Measurements from ENCODE around the gene LAMB4. TPM values are rescaled to one million over a fixed set of nuclear protein-coding genes. Genes with fewer than 3 reads are reported as not detected.

Gene LAMB4
- total and polyA plus RNA-seq, 2 of the 4 experiments (the other 2 are of a cell fraction): 0.12 to 0.18 TPM

GRCh38 chr7:108167460-108167859 is 37.3 kb upstream of the LAMB4 start:
- POLR2A ChIA-PET (ENCODE audit: unreplicated experiment): no interaction called here
- Histone ChIP-seq H4K91ac (ENCODE audit: insufficient read depth, low read depth, low read length) (no peak overlapping the region), H3K9me3 (ENCODE audit: control insufficient read depth, insufficient read depth, low read length) (no peaks in the 10 kb centered on the region), H2BK5ac (ENCODE audit: low read depth, low read length, poor library complexity, severe bottlenecking) (no peak overlapping the region), H3K9me1 (ENCODE audit: insufficient read depth, low read length) (no peaks in the 10 kb centered on the region), H2AK9ac (replicated peaks; ENCODE audit: low read depth, low read length, poor library complexity) (no peak overlapping the region), H3K14ac (replicated peaks; ENCODE audit: low read depth, low read length) (no peak overlapping the region), H3K4me2 (ENCODE audit: low read depth, low read length) (peak overlapping the region; percentile 86), H3K27ac (ENCODE audit: insufficient read depth, low read length) (no peak overlapping the region), H3K23ac (ENCODE audit: low read depth, low read length) (no peak overlapping the region), H3K27me3 (ENCODE audit: control insufficient read depth, insufficient read depth, low read length) (no peaks in the 10 kb centered on the region; the same call in 1 of the 2 replicates), H4K20me1 (ENCODE audit: insufficient read depth, low read length) (no peaks in the 10 kb centered on the region), H2BK15ac (ENCODE audit: low read depth, low read length) (no peak overlapping the region), H3K4ac (ENCODE audit: low read depth, low read length) (no peak overlapping the region), H2BK20ac (ENCODE audit: low read depth, low read length) (no peak overlapping the region), H3K56ac (ENCODE audit: extremely low read depth, insufficient read depth, low read length) (no peak overlapping the region), H3K4me3 (ENCODE audit: insufficient read depth, low read depth, low read length) (peak overlapping the region; percentile 49), H3K79me1 (ENCODE audit: low read depth in 1 of 2, low read length in 2 of 2) (no peaks in the 10 kb centered on the region), H3K36me3 (ENCODE audit: control insufficient read depth, insufficient read depth, low read length) (no peaks in the 10 kb centered on the region), H4K5ac (ENCODE audit: low read depth, low read length) (no peak overlapping the region), H3K4me1 (ENCODE audit: control insufficient read depth, insufficient read depth, low read length) (no peaks in the 10 kb centered on the region; the same call in 1 of the 2 replicates), H3K18ac (ENCODE audit: low read depth, low read length) (no peak overlapping the region), H4K8ac (ENCODE audit: low read depth in 2 of 2, low read length in 2 of 2) (0 out of 4 replicates have a peak overlapping the region, but pooled peaks of 1 of the 2 experiments have one; percentile 15), H2AFZ (replicated peaks; ENCODE audit: low read length, poor library complexity) (peak overlapping the region; percentile 50), H2AK5ac (ENCODE audit: low read depth, low read length) (no peak overlapping the region), H2BK120ac (ENCODE audit: low read depth, low read length) (no peak overlapping the region), H3K9ac (ENCODE audit: low read depth, low read length) (peak overlapping the region; percentile 38; the same call in 1 of the 2 replicates)
- in situ Hi-C loops (cut with MboI; ENCODE audit: low sequenced_read_pairs): no loop called here
- TF ChIP-seq USF2 (IDR thresholded peaks at IDR 0.05; ENCODE audit: low read depth, low read length): no peak
- no peak for TF ChIP-seq NFE2L2 (IDR thresholded peaks at IDR 0.05; ENCODE audit: low read depth, low read length)
- TF ChIP-seq RFX5 (IDR thresholded peaks at IDR 0.05; ENCODE audit: low read depth, low read length): no peak
- TF ChIP-seq POLR2A (IDR thresholded peaks at IDR 0.05; ENCODE audit: low read depth, low read length): no peak
- no peak for TF ChIP-seq BHLHE40 (IDR thresholded peaks at IDR 0.05; ENCODE audit: low read depth, low read length)
- TF ChIP-seq MXI1 (IDR thresholded peaks at IDR 0.05; ENCODE audit: borderline replicate concordance, low read depth, low read length): no peak
- no peak for TF ChIP-seq CEBPB (IDR thresholded peaks at IDR 0.05; ENCODE audit: low read depth, low read length)
- intact Hi-C loops (cut with micrococcal nuclease): no loop called here
- dilution Hi-C loops (cut with HindIII; ENCODE audit: low sequenced_read_pairs, unreplicated experiment): no loop called here
- WGBS, 2 experiments (ENCODE audit: extremely low coverage in 2 of 2, insufficient read length in 1 of 2): no CpG with 5 or more reads among the region's 7 CpGs
- ATAC-seq (ENCODE audit: low read depth) (peak; percentile 82), DNase-seq (peak; percentile 57)
- CTCF ChIA-PET: no interaction called here
- BruUV-seq (replicated peaks): no TSS peak
